ENCODE measurements around the gene AASDHPPT.

- TF ChIP-seq CTCF (IDR thresholded peaks at IDR 0.05): no peak
- no peak for TF ChIP-seq POLR2A (IDR thresholded peaks at IDR 0.05)
Measured at GRCh38 chr11:106086135-106086534, 8.7 kb downstream of the AASDHPPT start.

All from adrenal gland (tissue), 5 donors.